Raji (cell line): ENCODE measurements around the gene GRAP.
"Not testable (repeated sequence)": the region's sequence is repeated elsewhere in the genome, so short reads cannot be mapped to it uniquely, and the experiment has no call there.

Source experiments
- POLR2A ChIP-seq: IDR thresholded peaks from 2 replicates; pipeline ENCODE4 v1.6.1; 2011; ENCODE audit warnings: low read depth, low read length, control low read depth; ENCODE audit not compliant: insufficient read depth

The GRAP gene

DNA sequence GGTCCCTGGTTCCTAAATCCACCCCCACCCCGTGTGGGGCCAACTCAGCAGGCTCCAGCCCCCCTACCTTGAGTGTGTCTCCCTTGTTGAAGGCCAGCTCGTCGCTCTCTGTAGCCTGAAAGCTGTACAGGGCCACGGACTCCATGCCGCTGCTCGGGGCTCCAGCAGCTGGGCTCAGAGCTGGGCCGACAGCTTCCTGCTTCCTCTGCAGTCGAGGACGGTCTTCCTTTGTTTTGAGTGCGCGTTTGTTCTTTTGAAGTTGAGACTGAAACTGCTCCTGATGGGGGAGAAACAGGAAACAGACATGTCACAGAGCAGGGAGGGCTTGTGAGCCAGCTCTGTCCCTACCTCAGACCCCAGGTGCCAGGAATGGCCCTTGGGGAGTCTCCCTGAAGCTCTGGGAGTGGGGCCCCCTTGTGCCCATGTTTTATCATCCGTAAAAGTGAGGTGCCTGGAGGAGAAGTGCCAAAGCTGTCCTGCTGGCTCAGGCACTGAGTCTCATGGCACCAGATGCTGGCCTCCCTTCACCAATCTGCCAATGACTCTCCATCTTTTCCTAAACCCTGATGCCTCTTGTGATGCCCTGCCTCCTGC, at the start of gene GRAP:
Gene GRAP (minus strand): TSS at position 176 of the 594 bp plus-strand sequence. CDS start 31 bp downstream, at position 145.
- TF ChIP-seq POLR2A, result not testable (repeated sequence)

DNA sequence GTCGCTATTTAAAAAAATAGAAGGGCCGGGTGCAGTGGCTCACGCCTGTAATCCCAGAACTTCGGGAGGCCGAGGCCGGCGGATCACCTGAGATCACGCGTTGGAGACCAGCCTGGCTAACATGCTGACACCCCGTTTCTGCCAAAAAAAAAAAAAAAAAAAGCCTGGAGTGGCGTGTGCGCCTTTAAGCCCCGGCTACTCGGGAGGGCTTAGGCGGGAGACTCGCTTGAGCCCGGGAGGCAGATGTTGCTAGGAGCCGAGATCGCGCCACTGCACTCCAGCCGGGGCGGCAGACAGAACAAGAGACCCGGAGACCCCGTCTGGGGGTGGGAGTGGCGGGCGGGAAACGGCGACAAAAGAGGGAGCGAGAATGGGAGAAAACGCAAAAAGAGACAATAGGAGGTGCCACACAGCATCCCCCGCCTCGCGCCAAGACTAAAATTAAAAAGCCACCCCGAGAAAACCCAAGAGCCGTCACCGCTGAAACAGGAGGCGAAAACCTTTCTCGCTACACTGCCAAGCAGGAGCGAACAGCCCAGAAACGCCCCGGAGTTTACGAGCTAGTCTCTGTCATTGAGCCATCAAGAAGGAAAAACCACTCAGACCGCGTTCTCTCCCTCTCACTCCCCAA, 16.7 kb upstream of the GRAP start:
- TF ChIP-seq POLR2A, result peak; percentile 47

DNA sequence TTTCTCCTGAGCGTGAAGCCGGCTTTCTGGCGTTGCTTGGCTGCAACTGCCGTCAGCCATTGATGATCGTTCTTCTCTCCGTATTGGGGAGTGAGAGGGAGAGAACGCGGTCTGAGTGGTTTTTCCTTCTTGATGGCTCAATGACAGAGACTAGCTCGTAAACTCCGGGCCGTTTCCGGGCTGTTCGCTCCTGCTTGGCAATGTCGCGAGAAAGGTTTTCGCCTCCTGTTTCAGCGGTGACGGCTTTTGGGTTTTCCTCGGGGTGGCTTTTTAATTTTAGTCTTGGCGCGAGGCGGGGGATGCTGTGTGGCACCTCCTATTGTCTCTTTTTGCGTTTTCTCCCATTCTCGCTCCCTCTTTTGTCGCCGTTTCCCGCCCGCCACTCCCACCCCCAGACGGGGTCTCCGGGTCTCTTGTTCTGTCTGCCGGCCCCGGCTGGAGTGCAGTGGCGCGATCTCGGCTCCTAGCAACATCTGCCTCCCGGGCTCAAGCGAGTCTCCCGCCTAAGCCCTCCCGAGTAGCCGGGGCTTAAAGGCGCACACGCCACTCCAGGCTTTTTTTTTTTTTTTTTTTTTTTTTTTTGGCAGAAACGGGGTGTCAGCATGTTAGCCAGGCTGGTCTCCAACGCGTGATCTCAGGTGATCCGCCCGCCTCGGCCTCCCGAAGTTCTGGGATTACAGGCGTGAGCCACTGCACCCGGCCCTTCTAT, 15.4 kb upstream of the GRAP start:
- TF ChIP-seq POLR2A, result peak; percentile 46

DNA sequence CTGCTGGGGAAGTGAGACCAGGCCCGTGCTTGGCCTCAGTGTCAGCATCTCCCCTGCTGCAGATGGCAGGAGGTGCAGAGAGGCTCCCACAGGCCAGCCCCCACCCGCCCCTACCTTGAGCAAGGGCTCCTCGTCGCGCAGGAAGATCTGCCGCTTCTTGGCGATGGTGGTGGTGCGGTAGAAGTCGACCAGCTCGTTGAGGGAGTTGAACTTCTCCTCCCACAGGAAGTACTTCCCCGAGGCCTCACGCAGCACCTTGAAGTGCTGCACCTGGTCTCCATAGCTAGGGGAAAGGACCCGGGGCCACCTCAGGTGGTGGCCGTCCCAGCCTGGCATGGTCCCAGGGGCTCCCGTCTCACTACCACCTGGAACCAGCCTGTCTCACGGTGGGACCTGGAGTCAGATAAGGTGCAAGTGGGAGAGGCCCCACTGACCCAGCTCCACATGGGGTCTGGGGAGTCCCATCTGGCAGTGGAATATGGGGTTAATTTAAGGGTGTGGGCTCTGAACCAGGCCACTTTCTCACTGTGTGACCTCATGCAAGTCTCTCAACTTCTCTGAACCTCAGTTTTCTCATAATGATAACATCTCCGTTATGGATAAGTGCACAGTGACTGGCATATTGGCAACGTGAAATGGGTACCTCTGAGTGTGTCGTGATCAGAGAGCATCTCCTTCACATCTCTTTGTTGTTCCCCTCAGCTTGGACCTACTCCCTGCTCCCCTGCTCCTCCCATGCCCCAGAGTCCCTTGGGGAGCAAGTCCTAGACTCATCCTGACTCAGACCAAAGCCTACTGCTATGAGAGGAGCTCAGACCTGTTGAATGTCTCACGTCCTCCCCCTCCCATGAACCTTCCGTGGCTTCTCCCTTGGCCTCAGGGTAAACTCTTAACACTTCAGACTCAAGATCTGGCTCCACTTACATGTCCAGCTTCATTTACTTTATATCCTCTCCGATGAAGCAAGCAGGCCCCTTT, 22.4 kb downstream of the GRAP start:
- TF ChIP-seq POLR2A, result no peak

DNA sequence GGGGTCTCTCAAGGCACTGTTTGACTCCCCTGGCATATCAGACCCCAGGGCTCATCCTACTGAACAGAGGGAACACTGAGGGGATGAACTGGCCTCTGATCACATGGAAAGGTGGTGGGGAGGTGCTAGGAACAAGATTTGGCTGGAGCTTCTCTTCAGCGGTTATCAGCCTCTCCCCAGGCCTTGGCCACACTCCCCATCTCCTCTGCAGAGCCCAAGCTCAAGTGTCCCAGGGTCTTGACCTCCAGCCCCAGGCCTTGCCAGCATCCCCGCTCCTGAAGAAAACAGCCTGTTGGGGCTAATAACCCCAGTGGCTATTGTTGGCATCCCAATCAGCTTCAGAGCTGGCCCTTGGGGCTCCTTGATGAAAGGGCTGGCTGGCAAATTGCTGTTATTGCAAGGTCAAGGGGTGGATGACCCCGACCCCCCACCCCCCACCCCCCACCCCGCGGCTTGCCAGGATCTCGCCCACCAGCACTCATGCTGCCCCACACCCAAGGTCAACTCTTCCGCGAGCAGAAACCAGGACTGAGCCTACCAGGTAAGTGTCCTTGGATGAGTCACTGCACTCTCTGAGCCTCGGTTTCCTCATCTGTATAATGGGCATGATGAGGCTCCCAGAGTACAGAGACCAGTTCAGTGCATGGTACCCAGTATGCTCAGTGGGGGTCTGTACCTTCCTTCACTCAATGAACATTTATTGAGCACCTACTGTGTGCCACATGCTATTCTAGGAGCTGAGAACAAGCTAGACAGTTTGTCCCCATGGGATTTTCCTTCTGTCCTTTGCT, 23.4 kb downstream of the GRAP start:
- no peak for TF ChIP-seq POLR2A

DNA sequence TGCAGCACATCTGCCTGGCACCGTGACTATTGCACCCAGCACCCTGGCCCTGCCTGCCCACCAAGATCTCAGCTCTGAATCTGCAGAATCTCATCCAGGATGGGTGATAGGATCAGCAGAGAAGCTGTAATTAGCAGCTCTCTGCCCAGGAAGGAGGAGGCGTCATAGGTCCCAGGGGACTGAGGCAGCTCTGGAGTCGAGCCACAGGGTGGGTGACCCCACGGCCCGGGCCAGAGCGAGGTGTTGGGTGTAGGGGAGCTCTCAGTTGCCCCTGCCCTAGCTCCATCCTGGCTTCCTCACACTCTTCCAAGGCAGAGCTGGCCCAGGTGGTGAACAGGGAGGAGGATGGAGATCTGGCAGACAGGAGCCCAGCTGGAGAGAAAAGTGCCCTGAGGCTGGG, 24.0 kb downstream of the GRAP start:
- TF ChIP-seq POLR2A, result no peak

DNA sequence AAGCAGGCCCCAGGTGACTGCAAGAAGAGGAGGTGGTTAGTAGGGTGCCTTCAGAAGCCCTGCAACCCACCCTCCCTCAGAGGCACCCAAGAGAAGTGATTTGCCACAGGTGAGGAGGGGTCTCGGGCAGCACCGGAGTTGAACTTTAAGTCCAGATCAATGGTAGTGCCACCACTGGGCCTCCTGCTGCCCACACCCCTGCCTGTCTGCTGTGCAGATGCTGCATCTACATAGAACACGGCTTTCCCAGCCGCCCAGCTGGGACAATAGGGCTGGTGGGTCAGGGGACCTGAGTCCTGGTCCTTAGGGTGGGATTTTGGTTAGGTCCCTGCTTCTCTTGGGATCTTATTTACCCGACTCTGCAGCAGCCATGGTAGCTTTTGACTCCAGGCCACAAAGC, 24.6 kb downstream of the GRAP start:
- no peak for TF ChIP-seq POLR2A

DNA sequence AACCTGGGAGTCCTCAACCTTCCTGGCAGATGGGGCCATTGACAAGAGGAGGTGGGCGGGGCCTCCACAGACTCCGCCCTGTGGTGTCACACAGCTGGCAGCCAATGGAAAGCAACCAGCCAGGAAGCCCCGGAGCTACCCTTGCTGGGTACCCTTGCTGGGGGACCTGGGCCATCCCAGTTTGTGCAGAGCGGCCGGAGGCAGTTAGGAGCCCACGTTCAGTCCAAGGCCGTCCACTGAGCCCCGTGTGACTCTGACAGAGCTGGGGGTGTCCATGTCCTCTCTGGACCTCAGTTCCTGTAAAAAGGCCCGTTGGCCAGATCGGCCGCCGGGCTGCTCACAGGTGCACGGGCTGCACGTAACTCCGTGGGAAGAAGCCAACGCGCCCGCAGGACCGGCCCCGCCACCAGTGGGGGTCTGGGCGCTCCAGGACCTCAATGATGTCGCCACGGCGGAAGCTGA, 25.1 kb downstream of the GRAP start:
- no peak for TF ChIP-seq POLR2A

DNA sequence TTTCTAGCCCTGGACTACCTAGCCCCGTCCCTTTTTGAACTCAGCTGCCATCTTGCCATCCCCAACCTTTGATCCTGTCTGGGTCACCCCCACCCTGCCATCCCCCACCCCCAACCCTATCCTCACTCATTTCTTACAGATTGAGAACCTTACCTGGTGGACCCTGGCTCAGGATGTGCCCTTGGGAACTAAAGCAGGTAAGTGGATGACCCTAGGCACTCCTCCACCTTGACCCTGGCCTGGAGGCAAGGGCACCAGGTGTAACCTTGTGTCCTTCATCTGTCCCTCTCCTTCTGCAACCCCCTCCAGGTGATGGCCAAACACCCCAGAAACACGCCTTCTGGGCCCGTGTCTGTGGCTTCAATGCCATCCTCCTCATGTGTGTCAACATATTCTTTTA, 26.7 kb downstream of the GRAP start:
- TF ChIP-seq POLR2A, result no peak

DNA sequence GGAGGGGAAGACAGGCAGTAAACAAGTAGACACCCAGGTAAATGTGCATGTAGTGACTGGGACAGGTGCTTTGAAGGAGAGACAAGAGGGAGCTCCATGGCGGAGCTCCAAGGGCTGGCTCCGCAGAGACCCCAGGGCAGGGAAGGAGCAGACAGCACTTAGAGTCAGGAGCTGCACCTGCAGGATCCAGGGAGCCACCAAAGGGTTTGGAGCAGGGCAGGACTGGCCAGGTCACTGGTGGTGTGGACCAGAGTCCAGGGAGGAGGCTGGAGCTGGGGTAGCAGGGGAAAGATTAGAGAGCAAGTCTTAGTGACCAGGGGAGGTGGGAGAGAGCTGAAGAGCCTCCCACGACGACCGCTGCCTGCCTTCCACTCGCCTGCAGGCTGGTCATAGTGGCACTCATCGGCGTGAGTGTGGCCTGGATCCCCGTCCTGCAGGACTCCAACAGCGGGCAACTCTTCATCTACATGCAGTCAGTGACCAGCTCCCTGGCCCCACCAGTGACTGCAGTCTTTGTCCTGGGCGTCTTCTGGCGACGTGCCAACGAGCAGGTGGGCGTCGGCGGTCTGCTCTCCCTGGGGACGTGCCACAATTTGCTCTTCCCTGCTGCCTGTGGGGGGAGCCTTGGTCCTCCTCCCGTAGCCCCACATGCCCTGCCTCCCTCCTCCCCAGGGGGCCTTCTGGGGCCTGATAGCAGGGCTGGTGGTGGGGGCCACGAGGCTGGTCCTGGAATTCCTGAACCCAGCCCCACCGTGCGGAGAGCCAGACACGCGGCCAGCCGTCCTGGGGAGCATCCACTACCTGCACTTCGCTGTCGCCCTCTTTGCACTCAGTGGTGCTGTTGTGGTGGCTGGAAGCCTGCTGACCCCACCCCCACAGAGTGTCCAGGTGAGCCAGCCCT, 27.5 kb downstream of the GRAP start:
- TF ChIP-seq POLR2A, result no peak

DNA sequence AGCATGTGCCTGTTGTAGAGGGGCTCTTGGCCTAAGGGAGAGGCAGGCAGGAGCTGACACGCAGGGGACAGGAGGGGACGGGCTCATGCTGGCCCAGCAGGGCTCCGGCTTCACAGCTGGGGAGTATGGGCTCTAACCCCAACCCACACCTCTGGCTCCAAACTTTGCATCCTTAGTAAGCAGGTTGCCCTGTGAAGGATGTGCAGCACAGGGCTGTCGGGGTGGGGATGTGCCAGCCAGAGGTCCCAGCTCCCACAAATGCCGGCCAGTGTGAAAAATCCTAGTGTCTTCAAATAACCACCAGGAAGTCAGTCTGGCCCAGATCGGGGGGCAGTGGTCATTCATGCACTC, 28.2 kb downstream of the GRAP start:
- TF ChIP-seq POLR2A, result no peak

DNA sequence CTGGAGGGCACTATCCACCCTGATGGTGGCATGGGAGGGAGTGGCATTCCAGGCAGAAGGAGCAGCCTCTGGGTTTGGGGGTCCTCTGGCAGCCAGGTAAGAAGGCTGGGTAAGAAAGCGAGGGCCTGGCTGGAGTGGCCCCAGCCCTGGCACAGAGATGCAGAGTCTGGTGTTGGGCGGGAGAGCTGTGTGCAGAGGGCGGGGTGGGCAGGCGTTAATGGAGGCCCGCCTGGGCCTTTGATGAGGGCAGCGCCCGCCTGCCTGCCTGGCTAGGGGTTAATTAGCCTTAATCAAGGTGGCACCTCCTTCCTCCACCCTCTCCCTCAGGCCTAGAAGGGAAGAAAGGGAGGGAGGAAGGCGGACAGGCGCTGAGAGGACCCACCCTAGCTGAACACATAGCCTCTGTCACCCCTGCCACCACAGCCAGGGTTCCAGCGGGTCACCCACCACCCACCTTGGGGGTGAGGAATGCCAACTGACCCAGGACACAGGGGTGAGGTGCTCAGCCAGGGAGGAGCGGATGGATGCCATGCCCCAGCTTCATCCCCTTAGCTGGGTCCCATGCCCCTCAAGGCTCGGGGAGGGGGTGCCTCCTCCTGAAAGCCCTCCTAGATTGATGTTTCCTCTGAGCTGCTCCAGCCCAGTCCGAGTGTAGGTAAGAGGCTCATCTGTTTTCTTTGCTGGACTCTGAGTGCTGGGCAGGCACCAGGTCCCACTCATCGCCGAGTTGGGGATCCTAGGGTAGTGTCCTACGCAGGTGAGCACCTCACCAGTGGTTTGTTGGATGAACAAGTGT, 28.8 kb downstream of the GRAP start:
- 0 out of 2 replicates have a peak, but pooled peaks have one; percentile 8 for TF ChIP-seq POLR2A

DNA sequence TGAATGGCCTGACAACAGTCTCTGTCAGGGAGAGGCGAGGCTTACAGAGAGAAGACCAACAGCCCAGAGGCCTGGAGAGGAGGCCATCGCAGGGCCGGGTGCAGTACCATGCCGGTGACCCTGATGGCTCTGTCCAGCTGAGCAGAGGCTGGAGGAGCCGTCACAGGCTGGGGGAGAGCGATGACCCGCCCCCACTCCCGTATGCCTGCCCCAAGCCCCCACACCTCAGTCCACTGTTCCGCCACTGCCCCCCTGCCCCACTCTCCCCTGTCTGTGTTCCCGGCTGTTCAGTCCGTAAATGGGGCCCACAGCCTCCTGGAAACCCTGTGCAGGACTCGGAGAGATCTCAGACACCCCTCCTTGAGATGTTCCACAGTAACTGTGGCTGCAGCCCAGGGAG, 29.4 kb downstream of the GRAP start:
- no peak for TF ChIP-seq POLR2A
